Measurements from ENCODE around the gene APOBEC3H.

GRCh38 chr22:39103431-39103830 lies 6.4 kb downstream of the APOBEC3H start:
- TF ChIP-seq MYC (IDR thresholded peaks at IDR 0.05; ENCODE audit: low read depth, low read length): no peak
- TF ChIP-seq CTCF (IDR thresholded peaks at IDR 0.05; ENCODE audit: low read depth, low read length): no peak
- no peak for TF ChIP-seq POLR2A (IDR thresholded peaks at IDR 0.05; ENCODE audit: extremely low read depth, insufficient read length)
